A549 (cell line): Measurements from ENCODE around the gene PPP1CC. TPM values are rescaled to one million over a fixed set of nuclear protein-coding genes. Genes with fewer than 3 reads are reported as not detected.

ENCODE experiments used
- ATAC-seq, 2 experiments: fragments of 200-7000 bp in 1 of 2; fragments of >200 bp in 1 of 2; cut with Nextera tagmentation in 1 of 2; cut with Tn5 transposase in 1 of 2; 3 replicates each; pipeline versions ENCODE4 v1.8.0 to v1.9.1; 2018 to 2020; ENCODE audit warnings: mild to moderate bottlenecking in 1 of 2, moderate library complexity in 1 of 2
- CTCF ChIA-PET: fragments of 300-600 bp; sonication (Branson Sonifier 250); formaldehyde crosslinking; extraction: SDS; loops from one replicate; lab custom pipeline; 2021; ENCODE audit warnings: antibody characterized with exemption, inconsistent platforms; lab: Yijun Ruan, JAX
- POLR2A ChIA-PET: fragments of 350-600 bp; formaldehyde crosslinking; extraction: SDS; loops from one replicate; lab custom pipeline; 2021; ENCODE audit warnings: antibody characterized with exemption, inconsistent platforms; lab: Yijun Ruan, JAX
- DNase-seq, 2 experiments: peaks; one replicate each; pipeline versions ENCODE4 v3.0.0 to v3.0.0-alpha.2; 2011 to 2016; ENCODE audit warnings: low read depth in 1 of 2, low spot score in 1 of 2
- FAIRE-seq: peaks from 2 replicates; lab custom pipeline; 2011; peaks lifted over from hg19 to GRCh38; lab: Jason Lieb, UNC
- H3K27ac ChIP-seq, 2 experiments: fragments of >200 bp; sonication (Bioruptor Twin); formaldehyde crosslinking; 3 replicates each; pipeline ENCODE4 v1.5.1; 2016 to 2017
- H3K4me1 ChIP-seq: fragments of >200 bp; sonication (Bioruptor Twin); formaldehyde crosslinking; 3 replicates; pipeline ENCODE4 v1.6.1; 2016
- H3K4me2 ChIP-seq: fragments of >200 bp; sonication (Bioruptor Twin); formaldehyde crosslinking; 3 replicates; pipeline ENCODE4 v1.6.1; 2016
- H3K4me3 ChIP-seq: fragments of >200 bp; sonication (Bioruptor Twin); formaldehyde crosslinking; 3 replicates; pipeline ENCODE4 v1.5.1; 2016
- H3K9me3 ChIP-seq: fragments of >200 bp; sonication (Bioruptor Twin); formaldehyde crosslinking; 3 replicates; pipeline ENCODE4 v1.6.1; 2016
- ATOH8 ChIP-seq: fragments of 250-450 bp; sonication (Bioruptor Pico); IDR thresholded peaks from 2 replicates; pipeline ENCODE4 v1.5.0; 2020; ENCODE audit warnings: low read depth, mild to moderate bottlenecking, moderate library complexity
- BCL3 ChIP-seq: fragments of >200 bp; sonication (Bioruptor Twin); formaldehyde crosslinking; IDR thresholded peaks from 3 replicates; pipeline ENCODE4 v1.6.1; 2016
- BHLHE40 ChIP-seq: IDR thresholded peaks from 2 replicates; pipeline ENCODE4 v1.6.1; 2012; ENCODE audit warnings: low read depth, low read length, inconsistent platforms
- CEBPB ChIP-seq, 2 experiments: fragments of >200 bp in 1 of 2; sonication (Bioruptor Twin) in 1 of 2; formaldehyde crosslinking in 1 of 2; IDR thresholded peaks; 2 replicates each; pipeline ENCODE4 v1.6.1; 2012 to 2016
- CHD2 ChIP-seq: fragments of 150-350 bp; IDR thresholded peaks from 2 replicates; pipeline ENCODE4 v1.6.1; 2014; ENCODE audit warnings: low read length; ENCODE audit not compliant: partially characterized antibody
- CHD4 ChIP-seq: fragments of 200-600 bp; sonication (generic); IDR thresholded peaks from 2 replicates; pipeline ENCODE4 v1.6.1; 2016; ENCODE audit warnings: antibody characterized with exemption, mild to moderate bottlenecking, borderline replicate concordance
- E2F6 ChIP-seq: IDR thresholded peaks from 2 replicates; pipeline ENCODE4 v1.6.1; 2012; ENCODE audit warnings: low read depth, borderline replicate concordance
- EHF ChIP-seq: fragments of 250-450 bp; sonication (Bioruptor Pico); IDR thresholded peaks from 2 replicates; pipeline ENCODE4 v1.5.0; 2020; ENCODE audit warnings: mild to moderate bottlenecking
- EHMT2 ChIP-seq: fragments of 200-600 bp; sonication (generic); IDR thresholded peaks from 2 replicates; pipeline ENCODE4 v1.6.1; 2016; ENCODE audit warnings: antibody characterized with exemption, low read depth, mild to moderate bottlenecking, moderate library complexity
- EP300 ChIP-seq, 2 experiments: fragments of >200 bp; sonication (Bioruptor Twin); formaldehyde crosslinking; IDR thresholded peaks; 2 replicates in 1 of 2; 3 replicates in 1 of 2; pipeline ENCODE4 v1.6.1; 2016 to 2017
- FOSL2 ChIP-seq, 2 experiments: fragments of 450-650 bp in 1 of 2; fragments of >200 bp in 1 of 2; sonication (Bioruptor Twin) in 1 of 2; formaldehyde crosslinking; IDR thresholded peaks; 2 replicates each; pipeline versions ENCODE4 v1.5.0 to v1.6.1; 2016 to 2020; ENCODE audit warnings: mild to moderate bottlenecking in 1 of 2, moderate library complexity in 1 of 2
- GATA3 ChIP-seq: IDR thresholded peaks from 2 replicates; pipeline ENCODE4 v1.6.1; 2012; ENCODE audit warnings: borderline replicate concordance
- HOXB13 ChIP-seq: fragments of 250-450 bp; sonication (Bioruptor Pico); IDR thresholded peaks from 2 replicates; pipeline ENCODE4 v1.5.0; 2020; ENCODE audit warnings: low read depth, mild to moderate bottlenecking, moderate library complexity
- HOXB5 ChIP-seq: fragments of 250-450 bp; sonication (Bioruptor Pico); IDR thresholded peaks from 2 replicates; pipeline ENCODE4 v1.5.0; 2020; ENCODE audit warnings: mild to moderate bottlenecking, moderate library complexity
- JUN ChIP-seq, 2 experiments: fragments of >200 bp; sonication (Bioruptor Twin); formaldehyde crosslinking; IDR thresholded peaks; 2 replicates in 1 of 2; 3 replicates in 1 of 2; pipeline ENCODE4 v1.6.1; 2016 to 2017
- JUNB ChIP-seq: fragments of >200 bp; sonication (Bioruptor Twin); formaldehyde crosslinking; IDR thresholded peaks from 2 replicates; pipeline ENCODE4 v1.6.1; 2016
- KDM5A ChIP-seq: fragments of 200-600 bp; sonication (generic); IDR thresholded peaks from 2 replicates; pipeline ENCODE4 v1.6.1; 2016; ENCODE audit warnings: antibody characterized with exemption, mild to moderate bottlenecking
- MAFK ChIP-seq: fragments of 450-650 bp; IDR thresholded peaks from 2 replicates; pipeline ENCODE4 v1.6.1; 2014; ENCODE audit not compliant: partially characterized antibody
- MAX ChIP-seq: IDR thresholded peaks from 2 replicates; pipeline ENCODE4 v1.6.1; 2012
- NFE2L2 ChIP-seq: fragments of 150-350 bp; conservative IDR thresholded peaks from 2 replicates; pipeline ENCODE4 v1.6.1; 2014; ENCODE audit warnings: low read length
- PBX3 ChIP-seq: IDR thresholded peaks from 2 replicates; pipeline ENCODE4 v1.6.1; 2012
- PHF8 ChIP-seq: fragments of 200-600 bp; sonication (generic); IDR thresholded peaks from 2 replicates; pipeline ENCODE4 v1.6.1; 2016; ENCODE audit warnings: low read depth, mild to moderate bottlenecking, antibody characterized with exemption, moderate library complexity, borderline replicate concordance
- POLR2A ChIP-seq: IDR thresholded peaks from 2 replicates; pipeline ENCODE4 v1.6.1; 2012; ENCODE audit warnings: mild to moderate bottlenecking, low read length
- RARB ChIP-seq: fragments of 250-450 bp; sonication (Bioruptor Pico); IDR thresholded peaks from 2 replicates; pipeline ENCODE4 v1.8.0; 2021; ENCODE audit warnings: mild to moderate bottlenecking, moderate library complexity
- REST ChIP-seq: fragments of 200-600 bp; sonication (generic); IDR thresholded peaks from 2 replicates; pipeline ENCODE4 v1.6.1; 2016; ENCODE audit warnings: antibody characterized with exemption, mild to moderate bottlenecking, moderate library complexity
- RFX5 ChIP-seq: fragments of 450-650 bp; IDR thresholded peaks from 2 replicates; pipeline ENCODE4 v1.7.1; 2014; ENCODE audit warnings: antibody characterized with exemption, mild to moderate bottlenecking, moderate library complexity
- SMC3 ChIP-seq: fragments of >200 bp; sonication (Bioruptor Twin); formaldehyde crosslinking; IDR thresholded peaks from 3 replicates; pipeline ENCODE4 v1.6.1; 2018; ENCODE audit warnings: inconsistent platforms
- TP53 ChIP-seq: fragments of 250-450 bp; sonication (Bioruptor Pico); IDR thresholded peaks from 2 replicates; pipeline ENCODE4 v1.5.0; 2021; ENCODE audit warnings: mild to moderate bottlenecking, moderate library complexity
- USF2 ChIP-seq: fragments of 450-650 bp; IDR thresholded peaks from 2 replicates; pipeline ENCODE4 v1.6.1; 2014; ENCODE audit warnings: antibody characterized with exemption
- ZC3H11A ChIP-seq: fragments of 450-650 bp; IDR thresholded peaks from 2 replicates; pipeline ENCODE4 v1.6.1; 2014; ENCODE audit warnings: antibody characterized with exemption, mild to moderate bottlenecking
- ZNF302 ChIP-seq: fragments of 250-450 bp; sonication (Bioruptor Pico); IDR thresholded peaks from 2 replicates; pipeline ENCODE4 v1.9.0; 2021; ENCODE audit warnings: inconsistent platforms, mild to moderate bottlenecking, moderate library complexity
- WGBS: methylation state at CpG from one replicate; pipeline ENCODE4 v1.1.6; 2017; ENCODE audit errors: missing lambda C conversion rate; 5-methylcytosine and 5-hydroxymethylcytosine counted together
- polyA minus RNA-seq: library from RNA; depleted of rRNA, polyadenylated mRNA; stranded (reverse); fragments of >200 nt; gene quantifications from 2 replicates; pipeline ENCODE4 v1.2.3, GENCODE V29; 2011; rRNA and poly(A)+ RNA removed
- polyA plus RNA-seq, 4 experiments: library from polyadenylated mRNA; depleted of rRNA in 3 of 4; stranded (reverse); fragments of >200 nt; fragmentation: RNase III in 1 of 4; extraction: RNeasy Plus Mini Kit Qiagen cat#74134 plus additional on column Dnase treatment in 1 of 4; gene quantifications; 2 replicates in 3 of 4; 3 replicates in 1 of 4; pipeline ENCODE4 v1.2.3, GENCODE V29; 2011 to 2017

Gene PPP1CC
- 210 and 258 TPM in 2 replicates for polyA plus RNA-seq (2011; rRNA removed)
- polyA plus RNA-seq (2012; cell fraction: cytosol; rRNA removed): 82.0 and 86.9 TPM in 2 replicates
- 29.5 and 37.7 TPM in 2 replicates for polyA plus RNA-seq (2012; cell fraction: nucleus; rRNA removed)
- polyA plus RNA-seq (2017; fragmentation: RNase III; extraction: RNeasy Plus Mini Kit Qiagen cat#74134 plus additional on column Dnase treatment): 131 to 139 TPM (median 131 TPM) in 3 replicates
- 76.3 and 80.2 TPM in 2 replicates for polyA minus RNA-seq

- peak within 1 kb of the TSS; percentile 88 for H3K4me2 ChIP-seq
- H3K9me3 ChIP-seq: no peaks in the 10 kb centered on the region
- CTCF ChIA-PET: no interaction called here
- ATAC-seq: peak; percentile 75 to 87
- H3K27ac ChIP-seq: peak within 1 kb of the TSS; percentile 99
- DNase-seq: peak; percentile 87 to 96
- peak within 1 kb of the TSS; percentile 98 for H3K4me3 ChIP-seq
- POLR2A ChIA-PET: interaction anchor here (0.9 to 1.0 kb wide), 2 partner anchors 13 to 38 kb away, joined by 3 read pairs; no protein-coding TSS in a partner anchor
- WGBS: 3% methylated on average over 19 of the region's 63 CpGs
- peaks cover 52% of the 10 kb centered on the region for H3K4me1 ChIP-seq
- no peak for FAIRE-seq
- TF ChIP-seq EHMT2 (no peak), GATA3 (peak; percentile 36; the same call in 1 of the 2 replicates), FOSL2 (IDR thresholded peaks at IDR 0.05) (no peak), FOSL2 (CRISPR knock-in tag; IDR thresholded peaks at IDR 0.05) (no peak), MAX (peak; percentile 78), MAFK (no peak), ZNF302 (CRISPR knock-in tag) (no peak), CHD4 (no peak), NFE2L2 (no peak), EHF (CRISPR knock-in tag) (peak; percentile 55; the same call in 1 of the 2 replicates), JUNB (no peak), JUN (IDR thresholded peaks at IDR 0.05) (peak; percentile 89 to 96; a peak in 4 of 5 replicates), BHLHE40 (no peak), CHD2 (peak; percentile 83), RARB (CRISPR knock-in tag) (no peak), SMC3 (0 out of 3 replicates have a peak, but pooled peaks have one; percentile 7), HOXB13 (CRISPR knock-in tag) (no peak), BCL3 (peak; percentile 96), PBX3 (peak; percentile 95), ATOH8 (CRISPR knock-in tag) (no peak), USF2 (no peak), RFX5 (no peak), REST (peak; percentile 69; the same call in 1 of the 2 replicates), PHF8 (peak; percentile 81), HOXB5 (CRISPR knock-in tag) (no peak), CEBPB (IDR thresholded peaks at IDR 0.05) (0 out of 4 replicates have a peak, but pooled peaks of 1 of the 2 experiments have one; percentile 31), POLR2A (peak; percentile 84), EP300 (IDR thresholded peaks at IDR 0.05) (peak in 1 of 2 experiments; percentile 24; a peak in 1 of 5 replicates), ZC3H11A (no peak), TP53 (CRISPR knock-in tag) (no peak), E2F6 (0 out of 2 replicates have a peak, but pooled peaks have one; percentile 16), KDM5A (no peak)
Measured at GRCh38 chr12:110742718-110743570, at the start of gene PPP1CC. Gene PPP1CC (minus strand): TSS chr12:110742891. CDS start chr12:110742707, 184 bp downstream.
